ENCODE data around the gene SIRPG.
"Not testable (repeated sequence)": the region's sequence is repeated elsewhere in the genome, so short reads cannot be mapped to it uniquely, and the experiment has no call there.

DNA sequence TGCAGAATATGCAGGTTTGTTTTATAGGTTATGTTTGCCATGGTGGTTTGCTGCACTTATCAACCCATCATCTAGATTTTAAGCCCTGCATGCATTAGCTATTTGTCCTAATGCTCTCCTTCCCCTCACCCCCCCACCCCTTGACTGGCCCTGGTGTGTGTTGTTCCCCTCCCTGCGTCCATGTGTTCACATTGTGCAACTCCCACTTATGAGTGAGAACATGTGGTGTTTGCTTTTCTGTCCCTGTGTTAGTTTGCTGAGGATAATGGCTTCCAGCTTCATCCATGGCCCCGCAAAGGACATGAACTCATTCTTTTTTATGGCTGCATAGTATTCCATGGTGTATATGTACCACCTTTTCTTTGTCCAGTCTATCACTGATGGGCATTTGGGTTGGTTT lies 18.9 kb downstream of the SIRPG start:
- not testable (repeated sequence) for TF ChIP-seq POLR2A (IDR thresholded peaks at IDR 0.05; ENCODE audit: control extremely low read depth in 1 of 2, low read depth in 2 of 2, low read length in 2 of 2); CREB1 (IDR thresholded peaks at IDR 0.05); CEBPB (IDR thresholded peaks at IDR 0.05; ENCODE audit: low read depth, low read length); HDAC6 (IDR thresholded peaks at IDR 0.05; ENCODE audit: low read depth, low read length); SUZ12 (IDR thresholded peaks at IDR 0.05; ENCODE audit: low read length); SIX5 (IDR thresholded peaks at IDR 0.05; ENCODE audit: low read depth, low read length); CHD2 (IDR thresholded peaks at IDR 0.05; ENCODE audit: low read length); BACH1 (IDR thresholded peaks at IDR 0.05; ENCODE audit: low read length)
- TF ChIP-seq, protein P1, sequence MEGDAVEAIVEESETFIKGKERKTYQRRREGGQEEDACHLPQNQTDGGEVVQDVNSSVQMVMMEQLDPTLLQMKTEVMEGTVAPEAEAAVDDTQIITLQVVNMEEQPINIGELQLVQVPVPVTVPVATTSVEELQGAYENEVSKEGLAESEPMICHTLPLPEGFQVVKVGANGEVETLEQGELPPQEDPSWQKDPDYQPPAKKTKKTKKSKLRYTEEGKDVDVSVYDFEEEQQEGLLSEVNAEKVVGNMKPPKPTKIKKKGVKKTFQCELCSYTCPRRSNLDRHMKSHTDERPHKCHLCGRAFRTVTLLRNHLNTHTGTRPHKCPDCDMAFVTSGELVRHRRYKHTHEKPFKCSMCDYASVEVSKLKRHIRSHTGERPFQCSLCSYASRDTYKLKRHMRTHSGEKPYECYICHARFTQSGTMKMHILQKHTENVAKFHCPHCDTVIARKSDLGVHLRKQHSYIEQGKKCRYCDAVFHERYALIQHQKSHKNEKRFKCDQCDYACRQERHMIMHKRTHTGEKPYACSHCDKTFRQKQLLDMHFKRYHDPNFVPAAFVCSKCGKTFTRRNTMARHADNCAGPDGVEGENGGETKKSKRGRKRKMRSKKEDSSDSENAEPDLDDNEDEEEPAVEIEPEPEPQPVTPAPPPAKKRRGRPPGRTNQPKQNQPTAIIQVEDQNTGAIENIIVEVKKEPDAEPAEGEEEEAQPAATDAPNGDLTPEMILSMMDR (IDR thresholded peaks at IDR 0.05; ENCODE audit: control extremely low read depth in 1 of 3, insufficient read depth in 1 of 3, low read depth in 1 of 3, low read length in 3 of 3): not testable (repeated sequence)
